Measurements from ENCODE around the gene BMPER.

The BMPER gene

DNA sequence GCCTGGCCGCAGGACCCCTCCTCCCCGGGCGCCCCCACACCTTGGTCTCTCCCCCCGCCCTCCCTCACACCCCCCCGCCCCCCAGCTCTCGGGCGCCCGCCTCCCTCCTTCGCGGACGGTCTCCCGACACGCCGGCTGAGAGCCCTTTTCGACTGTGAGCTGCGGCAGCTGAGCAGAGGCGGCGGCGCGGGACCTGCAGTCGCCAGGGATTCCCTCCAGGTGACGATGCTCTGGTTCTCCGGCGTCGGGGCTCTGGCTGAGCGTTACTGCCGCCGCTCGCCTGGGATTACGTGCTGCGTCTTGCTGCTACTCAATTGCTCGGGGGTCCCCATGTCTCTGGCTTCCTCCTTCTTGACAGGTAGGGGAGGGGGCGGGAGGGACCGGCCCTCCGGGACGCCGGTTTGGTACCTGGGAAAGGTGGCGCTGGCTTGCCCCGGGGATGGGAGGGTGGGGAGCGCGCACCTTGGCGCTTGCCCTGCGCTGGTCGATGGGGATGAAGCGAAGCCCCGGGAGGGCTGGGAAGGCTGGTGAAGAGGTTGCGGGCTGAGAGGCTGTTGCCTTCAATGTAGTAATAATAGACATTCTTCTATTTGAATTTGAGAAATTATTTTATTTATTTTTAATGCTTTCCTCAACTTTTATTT, at the start of gene BMPER:
BMPER (plus strand) TSS at position 151 of the 644 bp plus-strand sequence; CDS start at position 226, 75 bp downstream.
- DNase-seq (ENCODE audit: low read depth, low spot score): no peak

DNA sequence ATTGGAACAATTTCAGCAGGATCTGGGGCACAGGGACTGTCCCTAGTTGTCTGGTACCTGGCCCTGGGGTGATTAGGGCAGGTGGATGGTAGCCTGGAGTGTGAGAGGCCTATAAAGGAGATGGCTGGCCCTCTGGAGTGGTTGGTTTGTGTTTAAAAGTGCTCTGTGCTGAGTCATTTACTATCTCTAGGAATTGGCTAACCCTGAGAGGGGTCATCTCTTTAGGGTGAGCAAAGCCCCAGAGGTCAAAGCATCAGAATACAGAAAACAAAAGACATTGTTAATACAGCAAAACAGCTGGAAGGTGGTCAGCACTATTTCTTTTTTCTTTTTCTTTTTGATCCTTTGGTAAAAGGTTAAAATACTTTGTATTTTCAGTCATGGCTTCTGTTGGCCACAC, 43.4 kb upstream of the BMPER start:
- no peak for DNase-seq (ENCODE audit: low read depth, low spot score)

DNA sequence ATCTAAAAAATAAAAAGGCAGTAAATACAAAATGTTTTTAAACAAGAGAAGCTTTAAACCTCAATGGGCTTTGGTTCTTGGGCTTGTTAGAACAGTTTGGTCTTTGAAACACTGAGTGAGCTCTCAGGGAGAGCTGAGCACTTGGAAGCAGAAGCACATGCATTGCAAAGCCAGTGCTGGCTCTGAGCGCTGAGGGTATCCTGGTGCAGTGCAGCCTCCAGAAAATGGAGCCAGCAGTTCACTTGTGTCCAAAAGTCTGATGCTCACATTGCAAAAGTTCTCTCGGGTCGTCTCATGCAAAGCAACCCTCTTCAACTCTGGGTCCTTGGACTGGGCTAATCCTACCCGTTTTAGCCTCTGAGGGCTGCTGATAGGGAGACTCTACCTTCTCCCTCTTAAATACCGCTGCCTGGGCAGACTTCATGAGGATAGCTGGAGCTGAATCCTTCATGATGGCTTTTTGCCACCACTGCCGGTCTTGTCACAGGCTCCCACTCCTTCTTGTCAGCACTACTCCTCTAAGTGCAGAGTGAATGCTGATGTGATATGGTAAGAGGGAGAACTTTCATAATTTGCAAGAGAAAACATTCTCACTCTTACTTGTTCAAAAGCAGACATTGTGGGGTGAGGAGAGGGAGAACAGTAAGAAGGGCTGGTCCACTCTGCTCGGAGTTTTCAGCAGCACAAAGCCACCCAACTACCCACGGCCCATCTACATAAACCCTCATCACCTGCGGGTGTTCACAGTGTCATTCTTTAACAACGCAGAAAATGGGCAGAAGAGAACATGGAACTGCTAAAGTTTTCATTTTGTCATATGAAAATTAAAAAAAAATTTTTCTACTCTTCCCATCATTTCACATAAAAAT, 42.2 kb upstream of the BMPER start:
- DNase-seq (ENCODE audit: low read depth, low spot score): no peak

DNA sequence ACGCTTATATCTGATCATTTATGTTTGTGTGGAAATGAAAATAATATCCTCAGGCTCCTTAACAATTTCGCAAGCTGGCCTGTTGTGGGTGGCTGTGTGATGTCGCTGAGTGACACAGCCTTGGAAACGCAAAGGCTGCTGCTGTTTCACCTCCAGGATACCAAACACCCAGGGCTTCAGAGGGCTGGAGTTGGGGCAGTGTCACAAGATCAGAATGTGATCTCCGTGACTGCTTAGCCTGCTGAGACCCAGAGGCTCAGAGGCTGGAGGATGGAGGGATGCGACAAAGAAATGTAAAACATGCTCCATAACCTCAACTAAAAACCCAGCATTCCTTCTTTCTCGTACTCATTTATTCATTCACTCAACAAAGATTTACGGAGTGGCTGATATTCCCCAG, 37.2 kb upstream of the BMPER start:
- DNase-seq (ENCODE audit: low read depth, low spot score): no peak

DNA sequence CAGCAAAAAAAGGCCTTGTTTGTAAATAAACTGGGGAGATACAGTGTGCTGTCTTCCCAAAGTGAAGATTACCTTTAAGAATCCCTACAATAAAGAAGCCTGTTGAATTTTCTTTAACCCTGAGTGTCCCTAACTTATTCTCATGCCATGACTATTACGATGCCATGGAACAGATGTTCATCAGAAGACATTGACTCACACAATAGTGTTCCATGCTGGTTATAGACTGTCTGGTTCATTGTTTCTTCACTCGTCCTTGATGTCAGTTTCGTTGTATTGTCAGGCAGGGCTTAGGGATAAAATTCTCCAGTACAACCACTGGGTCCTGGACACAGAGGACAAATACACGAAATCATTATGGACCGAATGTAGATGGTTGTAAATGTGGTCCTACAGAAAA, 36.2 kb upstream of the BMPER start:
- DNase-seq (ENCODE audit: low read depth, low spot score): no peak

DNA sequence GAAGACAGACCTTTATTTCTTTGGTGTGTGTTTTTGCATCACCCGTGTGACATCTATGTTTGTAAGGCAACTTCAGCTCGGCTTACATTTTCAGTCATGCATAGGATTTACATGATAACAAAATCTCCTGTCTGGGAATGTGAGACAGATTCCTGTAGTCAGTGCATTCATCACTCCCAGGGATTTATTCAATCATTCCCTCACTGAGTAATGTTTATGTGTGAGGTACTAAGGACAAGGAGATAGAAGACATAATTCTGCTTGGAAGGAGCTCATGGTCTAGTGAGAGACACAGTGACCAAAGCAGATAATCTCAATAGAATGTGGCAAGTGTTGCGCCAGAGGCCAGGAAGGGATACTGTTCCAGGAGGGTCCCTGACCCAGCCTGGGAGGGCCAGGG, 35.2 kb upstream of the BMPER start:
- no peak for DNase-seq (ENCODE audit: low read depth, low spot score)

DNA sequence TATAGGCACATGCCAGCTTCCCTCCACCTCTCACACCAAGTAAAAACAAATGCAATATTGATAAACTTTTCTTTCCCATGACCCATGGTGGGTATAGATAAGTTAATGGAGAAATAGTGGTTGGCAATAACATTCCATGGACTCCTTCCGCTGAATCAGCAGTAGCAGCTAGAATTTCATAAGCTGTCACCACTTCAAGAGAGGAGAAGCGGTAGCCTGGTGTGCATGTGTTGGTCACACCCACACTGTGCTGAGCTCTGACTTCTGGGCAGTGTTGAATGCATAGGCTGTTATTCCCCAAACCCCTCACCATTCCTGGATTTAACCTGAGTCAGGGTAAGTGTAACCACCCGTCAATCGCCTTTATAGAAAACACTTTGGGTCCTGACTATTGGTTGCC, 32.5 kb upstream of the BMPER start:
- no peak for DNase-seq (ENCODE audit: low read depth, low spot score)

DNA sequence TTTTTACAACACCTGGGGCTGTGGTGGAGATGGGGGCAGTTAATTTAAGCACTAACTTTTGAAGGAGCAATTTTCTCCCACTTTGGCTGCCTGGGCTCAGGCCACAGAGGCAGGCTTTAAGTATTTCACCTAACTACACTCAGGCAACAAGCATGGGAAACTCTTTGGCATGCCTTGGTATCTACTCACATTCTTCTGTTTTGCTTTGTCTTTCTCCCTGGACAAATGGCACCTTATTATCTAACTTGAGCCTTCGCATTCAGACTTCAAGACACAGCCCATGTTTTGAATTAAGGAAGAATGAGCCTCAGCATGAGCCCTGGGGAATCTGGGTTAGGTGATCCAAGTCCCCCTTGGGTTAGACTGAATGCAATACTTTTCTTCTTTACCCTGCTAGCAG, 31.8 kb upstream of the BMPER start:
- no peak for DNase-seq (ENCODE audit: low read depth, low spot score)

DNA sequence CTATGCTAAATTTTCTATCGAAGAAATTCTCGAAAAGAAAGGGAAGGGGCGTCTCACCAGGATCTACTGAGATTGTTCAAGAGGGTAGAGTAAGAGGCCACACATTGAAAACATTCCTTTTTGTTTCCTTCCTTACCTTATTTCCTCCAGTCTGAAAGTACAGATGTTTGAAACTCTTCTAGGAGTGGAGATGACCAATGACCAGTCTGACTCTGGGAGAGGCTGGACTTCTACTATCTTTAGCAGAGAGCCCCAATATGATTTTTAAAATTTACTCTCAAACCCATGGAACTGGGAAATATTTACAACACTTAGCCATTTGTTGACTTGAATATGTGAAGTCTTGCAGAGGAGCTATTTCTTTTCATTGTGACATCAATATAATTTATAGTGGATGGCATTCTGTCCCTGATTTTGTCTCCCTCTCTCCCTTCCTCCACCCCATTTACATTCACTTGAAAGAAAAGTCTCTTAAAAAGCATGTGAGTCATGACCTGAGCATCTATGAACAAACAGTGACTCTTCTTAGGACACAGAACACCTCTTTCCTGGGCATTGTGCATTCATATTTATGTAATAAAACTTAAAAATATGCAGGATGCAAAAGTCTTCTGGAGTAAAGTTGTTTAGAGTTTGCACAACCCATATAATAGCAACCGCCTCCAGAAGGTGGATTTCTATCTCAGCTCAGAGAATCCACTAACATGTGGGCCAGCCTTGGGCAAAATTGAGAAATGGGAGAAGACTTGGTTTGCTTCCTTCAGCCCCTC, 31.2 kb upstream of the BMPER start:
- DNase-seq (ENCODE audit: low read depth, low spot score): no peak

DNA sequence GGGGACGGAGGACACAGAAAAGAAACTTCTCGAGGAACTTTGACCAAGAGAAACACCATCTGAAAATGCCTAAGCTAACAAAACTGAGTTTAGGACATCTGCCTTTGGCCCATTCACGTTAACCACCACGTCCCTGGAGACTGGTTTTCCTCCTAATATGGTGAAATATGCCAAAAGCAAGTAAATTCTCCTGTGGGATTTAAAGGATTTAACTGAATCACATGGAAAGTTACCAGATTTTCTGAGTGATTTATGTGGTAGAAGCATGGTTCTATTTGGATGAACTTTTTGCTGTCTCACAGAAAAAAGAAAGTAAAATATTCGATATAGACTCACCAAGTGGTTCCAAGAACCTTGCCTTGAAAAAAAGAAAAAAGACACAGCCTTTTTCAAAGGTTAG, 30.4 kb upstream of the BMPER start:
- DNase-seq (ENCODE audit: low read depth, low spot score): peak; percentile 53

DNA sequence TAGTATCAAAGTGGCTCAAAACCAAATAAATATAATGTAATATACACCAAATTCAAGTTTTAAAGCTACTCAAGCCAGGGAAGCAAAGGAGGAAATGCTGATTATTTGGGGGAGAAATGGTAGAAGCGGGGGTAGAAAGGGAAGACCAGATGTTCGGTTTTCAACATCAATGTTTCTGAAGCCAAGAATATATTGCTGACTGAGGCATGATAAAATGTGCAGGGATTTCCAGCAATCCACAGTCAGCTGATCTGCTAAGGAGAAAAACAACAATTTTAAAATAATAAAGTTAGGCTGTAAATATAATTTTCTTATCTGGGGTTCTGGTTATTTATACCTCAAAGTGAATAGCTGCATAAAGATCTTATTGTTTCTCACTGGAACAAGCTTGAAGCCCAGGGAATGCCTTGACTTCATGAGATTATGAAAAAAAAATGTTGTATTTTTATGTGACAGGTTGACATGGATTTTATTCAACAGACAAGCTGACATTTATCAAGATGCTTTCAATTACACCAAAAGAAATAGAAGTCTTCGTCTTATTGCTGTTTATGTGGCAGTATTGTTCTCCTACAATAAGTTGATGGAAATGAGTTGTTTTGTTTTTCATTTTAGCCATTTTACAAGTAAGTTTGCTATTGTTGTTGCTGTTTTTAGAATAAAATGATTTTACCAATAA, 28.6 kb upstream of the BMPER start:
- DNase-seq (ENCODE audit: low read depth, low spot score): no peak

DNA sequence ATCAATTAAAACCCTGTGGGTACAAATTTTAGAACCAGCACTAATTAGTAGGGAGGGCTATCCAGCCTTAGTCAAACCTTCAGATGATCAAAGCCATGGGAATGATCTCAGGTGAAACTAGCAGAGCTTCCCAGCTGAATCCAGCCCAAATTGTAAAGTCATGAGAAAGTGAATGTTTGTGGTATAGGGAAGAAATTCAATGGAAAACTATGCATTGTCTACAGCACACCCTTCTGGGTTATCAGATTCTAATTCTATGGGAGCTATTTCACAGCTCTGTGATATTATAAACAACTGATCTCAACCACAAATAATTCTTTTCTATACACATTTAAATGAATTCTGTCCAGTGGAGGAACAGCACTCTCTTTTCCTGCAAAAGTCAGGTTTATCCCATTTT, 24.6 kb upstream of the BMPER start:
- DNase-seq (ENCODE audit: low read depth, low spot score): no peak

DNA sequence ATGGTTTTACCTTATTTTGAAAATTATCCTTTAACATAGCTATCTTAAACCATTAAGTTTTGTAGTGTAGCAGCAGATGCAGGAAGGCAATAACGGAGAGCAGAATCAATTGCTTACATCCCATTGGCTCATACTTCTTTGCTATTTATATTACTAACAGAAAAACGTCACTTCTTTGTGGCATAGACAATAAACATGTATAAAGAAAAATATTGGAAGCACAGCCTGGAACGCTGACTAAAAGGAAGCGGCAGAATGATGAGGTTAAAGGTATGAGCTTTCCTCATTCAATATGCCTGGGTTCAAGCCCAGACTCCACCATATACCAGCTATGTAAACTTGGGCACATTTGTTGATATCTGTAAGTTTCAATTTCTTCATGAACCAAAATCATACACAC, 24.0 kb upstream of the BMPER start:
- DNase-seq (ENCODE audit: low read depth, low spot score): no peak

DNA sequence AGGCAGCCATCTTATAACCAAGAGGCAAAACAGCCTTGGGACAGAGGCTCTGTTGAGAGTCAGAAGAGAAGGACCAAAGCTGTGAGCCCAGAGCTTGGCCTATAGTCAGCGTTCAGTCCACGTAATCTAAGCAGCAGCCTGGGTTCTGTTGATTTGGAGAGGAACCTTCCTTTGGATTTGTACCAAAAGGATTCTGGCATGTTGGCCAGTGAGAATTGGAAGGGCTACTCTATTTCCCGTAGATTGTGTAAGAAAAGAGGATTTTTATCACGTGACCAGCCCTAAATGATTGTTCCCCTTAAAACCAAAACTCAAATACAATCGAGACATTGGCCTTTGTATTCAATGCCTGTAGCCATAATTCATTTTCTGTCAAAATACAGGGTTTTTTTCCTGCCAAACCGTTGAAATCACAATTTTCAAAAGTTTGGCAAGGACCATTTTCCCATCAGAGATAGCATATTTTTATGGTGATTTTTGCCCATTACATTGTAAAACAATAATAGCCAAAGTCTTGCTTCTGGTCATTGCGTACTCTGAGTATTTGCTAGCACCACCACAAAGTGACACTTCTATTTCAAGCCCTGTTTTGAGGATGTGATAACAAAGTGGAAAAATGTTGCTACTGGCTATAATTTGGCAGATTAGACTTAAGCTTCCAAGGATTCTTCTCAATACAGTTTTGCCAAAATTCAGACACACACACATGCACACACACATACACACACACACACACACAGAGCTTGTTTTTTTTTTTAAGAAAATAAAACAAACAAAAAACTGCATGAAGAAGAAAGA, 23.1 kb upstream of the BMPER start:
- no peak for DNase-seq (ENCODE audit: low read depth, low spot score)

DNA sequence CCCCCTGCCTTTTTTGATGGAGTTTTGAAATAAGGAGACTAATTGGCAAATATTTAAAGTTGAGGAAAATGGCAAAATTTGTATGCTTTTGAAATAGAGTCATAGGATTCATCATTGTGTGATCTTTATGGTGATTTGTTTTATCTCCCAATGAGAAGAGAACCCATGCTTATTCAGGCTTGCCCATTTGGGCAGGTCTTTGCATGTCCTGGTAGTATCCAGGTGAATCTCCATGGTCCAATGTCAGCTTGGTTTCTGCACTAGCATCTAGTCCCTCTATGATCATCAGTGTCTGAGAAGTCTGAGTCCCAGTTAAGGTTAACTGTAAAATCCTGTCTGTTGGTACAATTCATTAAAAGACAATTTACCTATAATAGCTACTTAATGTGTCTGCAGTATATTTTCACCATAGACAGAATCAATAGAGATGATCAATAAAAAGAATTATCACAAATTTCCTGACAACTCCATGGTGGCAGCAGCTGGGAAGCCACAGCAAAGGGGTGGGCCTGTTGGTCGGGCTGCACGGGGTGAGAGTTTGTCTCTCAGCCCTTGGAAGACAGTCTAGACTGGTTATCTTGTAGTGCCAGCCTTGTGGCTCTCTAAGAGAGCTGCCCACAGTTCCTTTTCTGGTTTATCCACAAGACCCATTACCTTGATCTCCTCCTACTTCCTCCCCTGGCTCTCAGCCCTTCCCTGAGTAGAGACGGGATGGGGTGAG, 22.2 kb upstream of the BMPER start:
- DNase-seq (ENCODE audit: low read depth, low spot score): no peak

DNA sequence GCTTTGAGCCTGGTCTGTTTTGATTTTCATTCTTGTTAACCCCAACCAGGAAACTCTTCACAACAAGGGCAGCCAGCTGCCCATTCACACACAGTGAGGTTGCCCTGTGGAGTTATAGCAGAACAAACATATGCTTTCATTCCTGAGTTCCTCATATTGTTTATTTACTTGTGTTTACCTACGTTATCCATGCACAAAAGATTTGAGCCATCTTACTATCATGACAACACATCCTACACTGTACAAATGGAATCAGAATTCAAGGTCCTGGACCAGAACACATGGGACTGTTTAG, 21.7 kb upstream of the BMPER start:
- DNase-seq (ENCODE audit: low read depth, low spot score): no peak

DNA sequence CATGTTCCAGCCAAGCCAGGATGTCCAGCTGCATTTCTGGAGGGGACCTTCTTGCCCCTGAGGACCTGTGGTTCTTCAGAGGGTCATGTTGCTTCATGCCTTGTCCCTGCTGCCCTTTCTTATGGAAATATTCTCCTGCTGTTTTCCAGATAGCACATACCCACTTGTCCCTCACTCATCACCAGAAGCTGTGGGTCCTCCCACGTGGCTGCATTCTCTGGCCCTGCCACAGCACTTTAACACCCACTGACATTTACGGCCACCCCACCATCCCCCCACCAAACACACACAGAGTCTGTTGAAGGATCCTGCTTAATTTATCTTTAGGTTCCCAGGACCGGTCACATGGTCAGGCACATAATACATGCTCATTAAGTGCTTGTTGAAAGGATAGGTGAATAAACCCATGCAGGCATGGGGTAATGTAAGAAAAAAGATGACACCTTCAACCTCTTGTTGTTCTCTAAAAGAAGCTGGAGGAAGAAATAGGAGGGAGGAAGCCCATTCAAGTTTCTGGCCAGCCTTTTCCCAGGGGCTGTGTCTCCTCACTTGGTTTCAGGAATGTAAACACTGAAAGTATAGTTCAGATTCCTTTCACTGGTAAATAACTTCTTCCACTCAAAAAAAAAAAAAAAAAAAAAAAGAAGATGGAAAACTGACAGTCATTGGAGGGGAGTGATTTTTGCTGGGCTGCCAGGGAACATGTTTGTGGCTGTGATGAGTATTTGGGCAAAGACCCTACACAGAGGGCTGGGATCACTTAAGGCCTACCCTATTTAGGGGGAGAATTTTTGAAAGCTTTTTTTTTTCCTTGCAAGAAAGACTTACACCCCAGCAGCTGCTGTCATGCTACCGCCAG, 19.8 kb upstream of the BMPER start:
- no peak for DNase-seq (ENCODE audit: low read depth, low spot score)

DNA sequence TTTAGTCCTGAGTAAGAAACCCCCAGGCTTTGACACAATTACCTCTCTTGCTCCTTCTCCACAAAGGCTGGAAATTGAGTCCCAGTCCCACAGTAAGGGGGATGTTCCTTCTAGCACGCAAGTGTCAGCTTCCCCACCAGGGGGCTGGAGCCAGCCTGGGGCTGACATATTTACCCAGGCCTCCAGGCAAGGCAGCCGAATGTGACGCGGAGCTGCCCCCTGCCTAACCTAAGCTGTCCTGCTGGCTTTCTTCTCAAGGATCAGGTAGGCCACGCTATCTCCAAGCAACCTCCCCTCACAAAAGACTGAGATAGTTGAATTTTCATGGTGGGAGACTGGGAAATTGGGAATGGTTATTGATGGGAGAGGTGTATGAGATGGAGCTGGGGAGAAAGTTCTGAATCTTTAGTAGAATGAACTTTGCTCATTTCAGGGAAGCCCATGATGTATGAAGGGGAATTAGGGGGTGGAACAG, 19.2 kb upstream of the BMPER start:
- no peak for DNase-seq (ENCODE audit: low read depth, low spot score)

DNA sequence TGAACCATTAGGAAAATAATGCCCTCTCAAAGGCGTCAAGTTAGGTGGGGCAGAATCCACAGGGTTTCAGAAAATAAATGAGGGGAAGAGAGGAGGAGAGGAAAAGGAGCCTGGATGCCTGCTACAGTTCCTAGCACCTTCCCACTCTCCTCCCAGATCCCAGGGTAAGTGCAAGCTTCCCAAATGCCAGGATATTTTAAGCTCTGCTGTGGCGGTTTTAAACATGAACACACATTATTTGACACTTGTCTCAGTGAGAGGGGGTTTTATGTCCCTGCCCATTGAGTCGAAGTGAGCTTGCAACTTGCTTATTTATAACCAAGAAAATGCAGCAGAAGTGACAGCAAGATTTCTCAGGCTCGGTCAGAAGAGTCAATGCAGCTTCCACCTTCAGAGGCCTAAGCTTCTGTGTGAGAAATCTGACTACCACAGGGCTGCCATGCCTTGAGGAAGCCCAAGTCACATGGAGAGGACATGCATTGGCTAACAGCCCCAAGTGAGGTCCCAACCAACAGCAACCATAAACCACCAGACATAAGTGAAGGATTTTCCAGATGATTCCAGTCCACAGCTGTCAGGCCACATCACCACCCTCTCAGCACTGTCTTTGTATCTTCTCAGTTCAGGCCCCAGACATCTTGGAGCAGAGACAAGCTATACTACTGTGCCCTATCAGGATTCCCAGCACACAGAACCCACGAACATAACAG, 17.9 kb upstream of the BMPER start:
- DNase-seq (ENCODE audit: low read depth, low spot score): no peak
